Kidney (tissue), 14 donors: ENCODE data around the gene KLHL29. TPM values are rescaled to one million over a fixed set of nuclear protein-coding genes. Genes with fewer than 3 reads are reported as not detected.

ENCODE experiments used
- DNase-seq, 5 donors: peaks; one replicate each; pipeline ENCODE4 v3.0.0-alpha.2; 2013 to 2020
- FAIRE-seq: peaks from 2 replicates; lab custom pipeline; 2012; peaks lifted over from hg19 to GRCh38; lab: Jason Lieb, UNC
- H3K27ac ChIP-seq, 2 donors: one replicate each; pipeline ENCODE4 v1.7.0; 2013; ENCODE audit warnings: low read depth in 2 of 2, low read length in 2 of 2, inconsistent platforms in 1 of 2
- H3K27me3 ChIP-seq: one replicate; pipeline ENCODE4 v1.7.1; 2013; ENCODE audit warnings: low read length, inconsistent platforms; ENCODE audit not compliant: control insufficient read depth, insufficient read depth
- H3K36me3 ChIP-seq, 3 donors: one replicate each; pipeline versions ENCODE4 v1.7.0 to v1.7.1; 2013; ENCODE audit warnings: low read length in 3 of 3, control low read depth in 1 of 3, inconsistent platforms in 1 of 3; ENCODE audit not compliant: insufficient read depth in 3 of 3, control insufficient read depth in 2 of 3
- H3K4me1 ChIP-seq, 3 donors: one replicate each; pipeline versions ENCODE4 v1.7.0 to v1.7.1; 2013; ENCODE audit warnings: low read length in 3 of 3, inconsistent platforms in 1 of 3, low read depth in 1 of 3; ENCODE audit not compliant: control insufficient read depth in 2 of 3, insufficient read depth in 2 of 3
- H3K4me3 ChIP-seq, 3 donors: one replicate each; pipeline versions ENCODE4 v1.7.0 to v1.8.1; 2013; ENCODE audit warnings: low read length in 3 of 3, control low read depth in 1 of 3, inconsistent platforms in 1 of 3
- H3K9ac ChIP-seq, 3 donors: one replicate each; pipeline versions ENCODE4 v1.7.0 to v1.7.1; 2013; ENCODE audit warnings: low read length in 3 of 3, control low read depth in 1 of 3, inconsistent platforms in 1 of 3
- H3K9me3 ChIP-seq, 3 donors: one replicate each; pipeline versions ENCODE4 v1.7.0 to v1.7.1; 2013; ENCODE audit warnings: low read length in 3 of 3, control low read depth in 1 of 3, inconsistent platforms in 1 of 3; ENCODE audit not compliant: control insufficient read depth in 2 of 3, insufficient read depth in 1 of 3
- intact Hi-C: fragments of 100-400 bp; cut with DNase I; formaldehyde crosslinking; loops from one replicate; pipeline ENCODE4 v1.11.1; 2022
- polyA plus RNA-seq: library from polyadenylated mRNA; stranded (reverse); fragments of 350-450 nt; fragmentation: Illumina TruSeq; extraction: RNeasy Lipid Tissue Mini Kit (QIAGEN cat#74804); gene quantifications from one replicate; pipeline ENCODE4 v1.2.3, GENCODE V29; 2014; ENCODE audit warnings: low read depth, low replicate concordance; ENCODE audit not compliant: insufficient read depth
- total RNA-seq: library from RNA; stranded (reverse); fragmentation: NEBNext Ultra II Directional; extraction: Animal tissue kit (Norgen Biotek cat#: 25700); gene quantifications from one replicate; pipeline ENCODE4 v1.2.1, GENCODE V29; 2021
- TF ChIP-seq, protein P1 (sequence below): IDR thresholded peaks from 3 replicates; pipeline ENCODE4 v1.5.1; 2012; ENCODE audit warnings: mild to moderate bottlenecking, moderate library complexity, borderline replicate concordance; ENCODE audit not compliant: insufficient read depth; ENCODE audit errors: extremely low read depth
- donor health status: control.
- donor health status: control.
- donor health status: control.
- donor health status: control.
- donor health status: control.
- donor health status: DM: yes; HTN: yes; CAD: no.
- donor health status: Normal renal cell carcinoma (clear cell type).

KLHL29 gene
- total and polyA plus RNA-seq, 2 donors from 2014 or later, result 1.5 to 10.5 TPM

DNA sequence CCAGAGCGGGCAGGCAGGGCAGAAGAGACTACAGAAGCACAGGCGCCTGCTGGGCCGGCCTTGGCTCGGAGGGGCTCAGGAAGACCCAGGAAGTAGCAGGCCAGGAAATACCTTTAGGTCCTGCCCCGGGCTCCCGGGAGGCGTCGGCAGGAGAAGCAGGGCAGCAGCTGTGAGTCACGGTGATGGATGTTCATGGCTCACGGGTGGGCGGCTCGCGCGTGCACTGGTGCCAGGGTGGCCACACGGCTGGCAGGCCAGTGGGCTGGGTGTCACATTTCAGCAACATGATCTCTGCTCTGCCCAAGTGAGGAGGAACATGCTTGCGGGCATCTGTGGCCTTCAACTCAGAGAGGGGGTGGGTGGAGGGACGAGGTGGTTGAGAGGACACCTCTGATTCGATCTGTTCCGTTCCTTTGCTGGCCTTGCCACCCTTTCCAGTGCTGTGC, 139.3 kb downstream of the KLHL29 start:
- H3K27ac ChIP-seq, result peak overlapping the region in 1 of 2 donors; percentile 22
- no peak overlapping the region for H3K9ac ChIP-seq
- DNase-seq, result peak; percentile 84 to 88 (median 86)
- H3K9me3 ChIP-seq, result no peaks in the 10 kb centered on the region
- intact Hi-C loops, result no loop called here
- peaks cover 0 to 7% (median 4%) of the 10 kb centered on the region in 3 donors for H3K4me1 ChIP-seq
- H3K4me3 ChIP-seq, result no peak overlapping the region
- H3K36me3 ChIP-seq, result no peaks in the 10 kb centered on the region
- H3K27me3 ChIP-seq, result no peaks in the 10 kb centered on the region
- TF ChIP-seq, protein P1, sequence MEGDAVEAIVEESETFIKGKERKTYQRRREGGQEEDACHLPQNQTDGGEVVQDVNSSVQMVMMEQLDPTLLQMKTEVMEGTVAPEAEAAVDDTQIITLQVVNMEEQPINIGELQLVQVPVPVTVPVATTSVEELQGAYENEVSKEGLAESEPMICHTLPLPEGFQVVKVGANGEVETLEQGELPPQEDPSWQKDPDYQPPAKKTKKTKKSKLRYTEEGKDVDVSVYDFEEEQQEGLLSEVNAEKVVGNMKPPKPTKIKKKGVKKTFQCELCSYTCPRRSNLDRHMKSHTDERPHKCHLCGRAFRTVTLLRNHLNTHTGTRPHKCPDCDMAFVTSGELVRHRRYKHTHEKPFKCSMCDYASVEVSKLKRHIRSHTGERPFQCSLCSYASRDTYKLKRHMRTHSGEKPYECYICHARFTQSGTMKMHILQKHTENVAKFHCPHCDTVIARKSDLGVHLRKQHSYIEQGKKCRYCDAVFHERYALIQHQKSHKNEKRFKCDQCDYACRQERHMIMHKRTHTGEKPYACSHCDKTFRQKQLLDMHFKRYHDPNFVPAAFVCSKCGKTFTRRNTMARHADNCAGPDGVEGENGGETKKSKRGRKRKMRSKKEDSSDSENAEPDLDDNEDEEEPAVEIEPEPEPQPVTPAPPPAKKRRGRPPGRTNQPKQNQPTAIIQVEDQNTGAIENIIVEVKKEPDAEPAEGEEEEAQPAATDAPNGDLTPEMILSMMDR, result no peak
- no peak for FAIRE-seq

DNA sequence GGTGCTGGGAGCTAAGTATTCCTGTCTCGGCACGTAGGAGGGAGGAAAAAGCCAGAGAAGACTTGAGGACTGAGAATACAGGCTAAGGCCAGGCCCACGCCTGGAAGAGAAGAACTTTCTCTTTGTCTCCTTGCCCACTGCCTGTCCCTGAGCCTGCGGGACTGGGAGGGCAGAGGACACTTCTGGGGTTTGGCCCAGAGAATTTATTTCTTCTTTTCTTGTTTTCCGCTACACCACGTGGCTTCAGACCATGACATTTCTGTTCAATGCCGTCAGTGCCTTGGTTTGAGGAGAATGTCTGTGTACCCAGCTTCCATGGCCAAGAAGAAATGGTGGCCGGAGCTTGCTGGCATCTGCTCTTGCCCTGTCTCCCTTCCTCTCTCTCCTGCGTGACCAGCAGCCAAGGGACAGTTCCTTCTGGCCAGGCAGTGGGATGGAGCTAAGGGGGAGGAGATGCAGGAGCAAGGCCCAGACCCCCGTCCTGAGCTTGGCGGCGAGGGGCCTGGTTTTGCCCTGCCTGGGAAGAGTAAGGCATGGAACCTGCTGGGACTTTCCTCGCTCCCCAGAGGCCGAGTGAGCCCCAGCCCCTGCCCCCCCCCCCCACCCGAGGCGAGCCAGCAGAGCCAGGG, 140.3 kb downstream of the KLHL29 start:
- peak in 1 of 5 donors; percentile 62 for DNase-seq
- H3K27me3 ChIP-seq, result no peaks in the 10 kb centered on the region
- H3K9me3 ChIP-seq, result no peaks in the 10 kb centered on the region
- no peak overlapping the region for H3K4me3 ChIP-seq
- no peak overlapping the region for H3K9ac ChIP-seq
- no peak for FAIRE-seq
- H3K4me1 ChIP-seq, result peaks cover 0 to 7% (median 4%) of the 10 kb centered on the region in 3 donors
- TF ChIP-seq, protein P1, result no peak
- H3K36me3 ChIP-seq, result no peaks in the 10 kb centered on the region
- intact Hi-C loops, result no loop called here
- H3K27ac ChIP-seq, result no peak overlapping the region

DNA sequence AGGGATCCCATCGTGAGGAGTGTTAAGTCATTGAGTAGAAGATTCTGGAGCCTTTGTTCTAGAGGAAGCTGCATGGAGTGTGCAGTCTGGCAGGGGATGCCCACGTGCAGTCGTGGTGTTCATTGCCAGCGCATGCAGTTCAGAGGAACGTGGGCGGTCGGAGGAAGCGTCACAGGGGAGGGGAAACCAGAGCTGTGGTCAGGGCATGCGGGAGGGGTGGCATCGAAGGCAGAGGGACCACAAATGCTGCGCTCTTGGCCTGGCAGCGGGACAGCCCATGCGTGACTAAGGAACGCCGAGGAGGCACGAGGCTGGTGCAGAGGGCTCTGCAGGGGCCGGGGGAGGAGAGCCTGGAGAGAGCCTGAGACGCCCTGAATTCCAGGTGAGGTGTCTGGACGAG, 141.1 kb downstream of the KLHL29 start:
- FAIRE-seq (no peak), DNase-seq (no peak)
- Histone ChIP-seq H3K4me1 (peaks cover 0 to 7% (median 4%) of the 10 kb centered on the region in 3 donors), H3K9me3 (no peaks in the 10 kb centered on the region), H3K36me3 (no peaks in the 10 kb centered on the region), H3K27ac (no peak overlapping the region), H3K9ac (no peak overlapping the region), H3K4me3 (no peak overlapping the region), H3K27me3 (no peaks in the 10 kb centered on the region)
- intact Hi-C loops, result no loop called here
- TF ChIP-seq, protein P1, result no peak
